ENCODE results near the gene LDLRAD3. TPM values are rescaled to one million over a fixed set of nuclear protein-coding genes. Genes with fewer than 3 reads are reported as not detected.
"Not testable (repeated sequence)": the region's sequence is repeated elsewhere in the genome, so short reads cannot be mapped to it uniquely, and the experiment has no call there.

LDLRAD3 gene
- total RNA-seq, 1 donor from 2014 or later: 21.6 TPM

DNA sequence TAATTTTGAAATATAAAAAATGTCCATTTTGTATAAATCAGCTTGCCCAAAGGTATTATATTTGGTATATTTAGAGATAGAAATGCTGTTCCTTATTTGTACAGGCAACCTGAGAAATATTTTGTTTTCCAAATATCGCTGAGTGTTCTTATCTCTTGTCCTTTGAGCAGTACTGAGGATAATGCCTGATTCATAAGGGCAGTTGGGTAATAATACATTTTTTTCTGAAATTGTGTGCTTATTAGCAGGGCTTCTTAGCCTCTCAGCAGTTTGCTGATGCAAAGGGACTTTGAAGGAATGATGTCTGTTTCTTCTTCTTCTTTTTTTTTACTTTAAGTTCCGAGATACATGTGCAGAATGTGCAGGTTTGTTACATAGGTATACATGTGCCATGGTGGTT lies 69.1 kb downstream of the LDLRAD3 start:
- H3K27me3 ChIP-seq: no peaks in the 10 kb centered on the region
- H3K4me1 ChIP-seq: peaks cover 0 to 30% of the 10 kb centered on the region in 2 donors
- intact Hi-C loops (cut with DNase I): no loop called here
- H3K36me3 ChIP-seq: no peaks in the 10 kb centered on the region
- H3K9me3 ChIP-seq: no peaks in the 10 kb centered on the region
- DNase-seq (ENCODE audit: low spot score in 2 of 2): no peak
- H3K4me3 ChIP-seq: no peak overlapping the region
- H3K27ac ChIP-seq: no peak overlapping the region
- TF ChIP-seq, protein P1, sequence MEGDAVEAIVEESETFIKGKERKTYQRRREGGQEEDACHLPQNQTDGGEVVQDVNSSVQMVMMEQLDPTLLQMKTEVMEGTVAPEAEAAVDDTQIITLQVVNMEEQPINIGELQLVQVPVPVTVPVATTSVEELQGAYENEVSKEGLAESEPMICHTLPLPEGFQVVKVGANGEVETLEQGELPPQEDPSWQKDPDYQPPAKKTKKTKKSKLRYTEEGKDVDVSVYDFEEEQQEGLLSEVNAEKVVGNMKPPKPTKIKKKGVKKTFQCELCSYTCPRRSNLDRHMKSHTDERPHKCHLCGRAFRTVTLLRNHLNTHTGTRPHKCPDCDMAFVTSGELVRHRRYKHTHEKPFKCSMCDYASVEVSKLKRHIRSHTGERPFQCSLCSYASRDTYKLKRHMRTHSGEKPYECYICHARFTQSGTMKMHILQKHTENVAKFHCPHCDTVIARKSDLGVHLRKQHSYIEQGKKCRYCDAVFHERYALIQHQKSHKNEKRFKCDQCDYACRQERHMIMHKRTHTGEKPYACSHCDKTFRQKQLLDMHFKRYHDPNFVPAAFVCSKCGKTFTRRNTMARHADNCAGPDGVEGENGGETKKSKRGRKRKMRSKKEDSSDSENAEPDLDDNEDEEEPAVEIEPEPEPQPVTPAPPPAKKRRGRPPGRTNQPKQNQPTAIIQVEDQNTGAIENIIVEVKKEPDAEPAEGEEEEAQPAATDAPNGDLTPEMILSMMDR (IDR thresholded peaks at IDR 0.05): no peak

DNA sequence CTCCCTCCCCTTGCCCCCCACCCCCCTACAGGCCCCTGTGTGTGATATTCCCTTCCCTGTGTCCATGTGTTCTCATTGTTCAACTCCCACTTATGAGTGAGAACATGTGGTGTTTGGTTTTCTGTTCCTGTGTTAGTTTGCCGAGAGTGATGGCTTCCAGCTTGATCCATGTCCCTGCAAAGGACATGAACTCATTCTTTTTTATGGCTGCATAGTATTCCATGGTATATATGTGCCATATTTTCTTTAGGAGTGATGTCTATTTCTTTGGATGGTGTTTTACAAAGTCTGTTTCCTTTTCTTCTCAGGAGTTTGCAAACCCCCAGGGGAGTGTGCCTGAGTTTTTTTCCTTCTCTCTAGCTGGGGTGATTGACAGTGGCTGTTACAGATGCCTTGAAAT lies 69.6 kb downstream of the LDLRAD3 start:
- H3K4me1 ChIP-seq: peaks cover 0 to 29% of the 10 kb centered on the region in 2 donors
- intact Hi-C loops (cut with DNase I); H3K27me3 ChIP-seq; H3K27ac ChIP-seq; H3K36me3 ChIP-seq; H3K4me3 ChIP-seq; H3K9me3 ChIP-seq; DNase-seq (ENCODE audit: low spot score in 2 of 2): not testable (repeated sequence)

DNA sequence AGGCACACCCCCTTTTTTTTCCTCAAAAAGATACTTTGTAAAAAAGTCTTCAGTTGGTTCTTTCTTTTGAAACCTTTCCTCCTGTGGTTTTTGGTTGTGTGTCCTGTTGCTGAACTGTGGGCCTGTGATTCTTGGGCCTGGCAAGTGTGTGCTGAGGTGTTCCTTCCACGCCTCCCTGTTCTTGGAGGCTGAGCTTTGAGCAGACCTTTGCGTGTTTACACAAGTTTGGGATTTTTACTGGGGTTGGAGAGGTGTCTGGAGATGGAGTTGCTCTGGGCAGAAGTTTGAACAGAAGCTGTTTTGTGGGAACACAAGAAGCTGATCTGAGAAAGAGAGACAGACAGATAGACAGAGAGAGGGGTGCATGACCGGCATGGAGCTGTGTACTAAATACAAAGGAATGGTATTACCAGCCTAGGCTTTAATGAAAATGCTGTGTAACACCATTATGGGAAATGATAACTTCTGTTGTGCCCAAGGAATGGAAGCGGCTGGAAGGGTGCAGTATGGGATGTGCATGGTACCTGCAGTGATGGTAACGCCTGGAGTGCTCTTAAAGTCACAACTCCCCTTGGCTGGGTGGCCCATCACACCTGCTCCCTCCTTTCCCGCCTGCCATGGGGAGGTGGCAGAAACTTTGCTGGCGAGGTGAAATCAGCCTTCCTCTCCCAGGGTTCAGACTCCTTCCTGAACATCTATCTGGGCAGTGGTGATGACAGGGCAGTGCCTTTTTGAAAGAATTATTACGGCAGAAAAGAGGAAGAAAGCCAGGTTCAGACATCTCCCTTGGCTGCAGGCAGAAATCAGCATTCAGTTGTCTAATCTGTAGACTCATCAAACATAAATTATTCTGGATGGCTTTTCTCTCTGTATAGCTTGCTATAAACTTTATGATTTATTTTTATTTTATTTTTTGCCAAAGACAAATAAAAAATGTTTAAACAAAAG lies 70.4 kb downstream of the LDLRAD3 start:
- H3K36me3 ChIP-seq: no peaks in the 10 kb centered on the region
- H3K27me3 ChIP-seq: no peaks in the 10 kb centered on the region
- DNase-seq (ENCODE audit: low spot score in 2 of 2): no peak
- no peak overlapping the region for H3K4me3 ChIP-seq
- TF ChIP-seq, protein P1 (IDR thresholded peaks at IDR 0.05): no peak
- no peak overlapping the region for H3K27ac ChIP-seq
- intact Hi-C loops (cut with DNase I): no loop called here
- peaks cover 0 to 22% of the 10 kb centered on the region in 2 donors for H3K4me1 ChIP-seq
- H3K9me3 ChIP-seq: no peaks in the 10 kb centered on the region

DNA sequence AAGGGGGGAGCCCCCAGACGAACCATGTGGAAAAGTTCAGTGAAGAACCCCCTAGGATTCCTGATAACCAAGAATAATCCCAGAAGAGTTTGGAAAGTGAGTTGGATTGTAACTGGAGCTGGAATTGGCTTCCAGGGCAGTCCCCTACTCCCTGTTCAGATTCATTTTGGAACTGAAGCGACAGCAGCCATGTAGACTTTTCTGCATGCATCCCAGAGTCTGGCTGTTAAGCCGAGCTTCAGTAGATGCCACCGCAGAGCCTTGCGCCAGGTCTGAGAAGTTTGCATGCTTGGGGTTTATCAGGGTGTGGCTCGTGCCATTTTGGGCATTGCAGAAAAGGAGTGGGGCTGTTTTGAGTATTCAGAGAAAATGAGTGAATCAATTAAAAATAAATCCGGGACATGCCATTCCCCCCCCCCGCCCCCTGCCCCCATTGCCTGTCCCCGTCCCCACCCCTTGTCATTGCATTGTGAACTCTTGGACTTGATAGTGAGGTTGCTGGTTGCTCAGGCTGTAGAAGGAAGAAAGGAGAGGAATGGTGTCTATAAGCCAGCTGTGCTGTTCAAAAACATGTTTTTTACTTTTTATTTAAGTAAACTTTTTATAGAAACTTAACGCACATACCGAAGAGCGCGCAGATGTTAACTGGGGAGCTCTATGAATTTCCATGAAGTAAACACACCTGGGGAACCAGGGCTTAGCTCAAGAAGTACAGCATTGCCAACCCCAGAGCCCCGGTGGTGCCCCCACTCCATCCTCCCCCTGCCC lies 71.2 kb downstream of the LDLRAD3 start:
- H3K36me3 ChIP-seq: no peaks in the 10 kb centered on the region
- peak overlapping the region in 1 of 2 donors; percentile 28 for H3K4me3 ChIP-seq
- H3K9me3 ChIP-seq: no peaks in the 10 kb centered on the region
- no peak overlapping the region for H3K27ac ChIP-seq
- H3K27me3 ChIP-seq: no peaks in the 10 kb centered on the region
- intact Hi-C loops (cut with DNase I): no loop called here
- DNase-seq (ENCODE audit: low spot score in 2 of 2): no peak
- peaks cover 0 to 15% of the 10 kb centered on the region in 2 donors for H3K4me1 ChIP-seq
- TF ChIP-seq, protein P1 (IDR thresholded peaks at IDR 0.05): no peak

DNA sequence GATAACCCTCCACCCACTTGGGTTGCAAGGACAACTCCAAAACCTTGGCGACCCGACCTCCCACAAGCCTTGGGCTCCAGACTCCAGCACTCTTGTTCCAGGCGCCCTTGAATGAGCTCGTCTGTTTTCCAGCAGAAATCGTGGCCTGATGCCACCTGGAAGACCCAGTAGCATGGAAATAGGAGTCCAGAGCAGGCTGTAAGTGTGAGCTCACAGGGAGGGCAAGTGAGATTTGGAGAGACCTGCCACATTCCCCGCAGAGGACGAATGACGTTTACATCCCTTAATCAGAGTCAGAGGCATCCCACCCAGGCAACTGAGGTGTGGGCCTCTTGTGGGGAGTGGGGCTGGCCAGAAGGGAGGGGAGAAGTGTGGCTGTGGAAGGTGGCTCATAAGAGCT lies 71.9 kb downstream of the LDLRAD3 start:
- peak overlapping the region in 1 of 2 donors; percentile 28 for H3K4me3 ChIP-seq
- peaks cover 0 to 11% of the 10 kb centered on the region in 2 donors for H3K4me1 ChIP-seq
- H3K27me3 ChIP-seq: no peaks in the 10 kb centered on the region
- H3K9me3 ChIP-seq: no peaks in the 10 kb centered on the region
- peak overlapping the region; percentile 28 to 37 for H3K27ac ChIP-seq
- intact Hi-C loops (cut with DNase I): no loop called here
- H3K36me3 ChIP-seq: no peaks in the 10 kb centered on the region
- TF ChIP-seq, protein P1 (IDR thresholded peaks at IDR 0.05): no peak
- DNase-seq (ENCODE audit: low spot score in 2 of 2): peak in 1 of 2 donors; percentile 63

DNA sequence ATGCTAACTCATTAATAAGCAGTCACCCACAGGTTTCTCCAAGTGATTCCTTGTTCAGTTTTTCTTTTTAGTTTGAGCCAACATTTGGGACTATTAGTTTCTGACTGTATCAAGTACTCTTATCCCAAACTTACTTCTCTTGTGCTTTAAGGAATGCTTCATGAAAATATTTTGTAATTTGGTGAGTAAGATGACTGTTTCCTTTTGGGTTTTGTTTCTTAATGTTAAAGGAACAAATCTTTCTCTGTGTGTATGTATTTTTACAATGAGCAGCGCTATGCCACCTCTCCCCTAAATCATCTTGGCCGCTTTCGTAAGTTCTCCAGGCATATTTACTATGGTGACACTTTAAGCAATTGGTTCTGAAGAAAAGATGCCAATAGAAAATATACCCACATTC lies 72.4 kb downstream of the LDLRAD3 start:
- DNase-seq (ENCODE audit: low spot score in 2 of 2): no peak
- Histone ChIP-seq H3K36me3 (no peaks in the 10 kb centered on the region), H3K27me3 (no peaks in the 10 kb centered on the region), H3K9me3 (no peaks in the 10 kb centered on the region), H3K4me3 (no peak overlapping the region), H3K27ac (peak overlapping the region in 1 of 2 donors; percentile 28), H3K4me1 (peaks cover 0 to 11% of the 10 kb centered on the region in 2 donors)
- intact Hi-C loops (cut with DNase I): no loop called here
- TF ChIP-seq, protein P1 (IDR thresholded peaks at IDR 0.05): no peak
